ENCODE results near the gene METTL22. TPM values are rescaled to one million over a fixed set of nuclear protein-coding genes. Genes with fewer than 3 reads are reported as not detected.

The METTL22 gene
- total and polyA plus RNA-seq, 4 donors = 17.9 to 39.4 (median 32.4) TPM

- no peak overlapping the region for H3K4me3 ChIP-seq
- ATAC-seq (ENCODE audit: insufficient read depth, low FRiP score) (no peak), DNase-seq (no peak)
- no peak overlapping the region for H3K9ac ChIP-seq (ENCODE audit: insufficient read depth in 1 of 2, low read length in 2 of 2)
- no peaks in the 10 kb centered on the region for H3K36me3 ChIP-seq (ENCODE audit: control insufficient read depth in 4 of 4, insufficient read depth in 4 of 4, low read length in 4 of 4)
- H3K4me1 ChIP-seq (ENCODE audit: control insufficient read depth in 5 of 5, insufficient read depth in 5 of 5, low read length in 5 of 5) = peaks cover 0 to 3% (median 0%) of the 10 kb centered on the region in 5 donors
- whole genome bisulfite sequencing, 2 donors = 70 to 71% methylated on average over 9 of the region's 9 CpGs
- H3K27ac ChIP-seq (ENCODE audit: low read depth in 1 of 2, low read length in 1 of 2) = no peak overlapping the region
- H3K9me3 ChIP-seq (ENCODE audit: control insufficient read depth in 4 of 4, insufficient read depth in 3 of 4, low read length in 3 of 4) = peaks cover 0 to 24% (median 8%) of the 10 kb centered on the region in 4 donors
- no peak for TF ChIP-seq CTCF (IDR thresholded peaks at IDR 0.05; ENCODE audit: control extremely low read depth, extremely low read depth)
- peaks cover 0 to 30% (median 20%) of the 10 kb centered on the region in 3 donors for H3K27me3 ChIP-seq (ENCODE audit: control insufficient read depth in 3 of 3, insufficient read depth in 3 of 3, low read length in 2 of 3)
These were observed 27.3 kb upstream of the METTL22 start for GRCh38 chr16:8594149-8594666.

- no peak for ATAC-seq (ENCODE audit: insufficient read depth, low FRiP score)
- 83 to 96% methylated on average over 5 of the region's 5 CpGs for WGBS, 2 donors
- Histone ChIP-seq H3K27ac (ENCODE audit: low read depth in 1 of 2, low read length in 1 of 2) (no peak overlapping the region), H3K27me3 (ENCODE audit: control insufficient read depth in 3 of 3, insufficient read depth in 3 of 3, low read length in 2 of 3) (peaks cover 0 to 17% (median 8%) of the 10 kb centered on the region in 3 donors), H3K4me3 (no peak overlapping the region), H3K9ac (ENCODE audit: insufficient read depth in 1 of 2, low read length in 2 of 2) (no peak overlapping the region), H3K36me3 (ENCODE audit: control insufficient read depth in 4 of 4, insufficient read depth in 4 of 4, low read length in 4 of 4) (no peaks in the 10 kb centered on the region), H3K4me1 (ENCODE audit: control insufficient read depth in 5 of 5, insufficient read depth in 5 of 5, low read length in 5 of 5) (peaks cover 0 to 11% (median 0%) of the 10 kb centered on the region in 5 donors), H3K9me3 (ENCODE audit: control insufficient read depth in 4 of 4, insufficient read depth in 3 of 4, low read length in 3 of 4) (peaks cover 0 to 18% (median 8%) of the 10 kb centered on the region in 4 donors)
- no peak for DNase-seq
- no peak for TF ChIP-seq CTCF (IDR thresholded peaks at IDR 0.05; ENCODE audit: control extremely low read depth, extremely low read depth)
These were observed 25.7 kb upstream of the METTL22 start for GRCh38 chr16:8595783-8596182.

GRCh38 chr16:8596581-8596980 is 24.9 kb upstream of the METTL22 start:
- peaks cover 0 to 15% (median 8%) of the 10 kb centered on the region in 4 donors for H3K9me3 ChIP-seq (ENCODE audit: control insufficient read depth in 4 of 4, insufficient read depth in 3 of 4, low read length in 3 of 4)
- H3K27me3 ChIP-seq (ENCODE audit: control insufficient read depth in 3 of 3, insufficient read depth in 3 of 3, low read length in 2 of 3) = peaks cover 0 to 9% (median 2%) of the 10 kb centered on the region in 3 donors
- H3K36me3 ChIP-seq (ENCODE audit: control insufficient read depth in 4 of 4, insufficient read depth in 4 of 4, low read length in 4 of 4) = no peaks in the 10 kb centered on the region
- DNase-seq = no peak
- ATAC-seq (ENCODE audit: insufficient read depth, low FRiP score) = no peak
- WGBS, 2 donors = 89 to 90% methylated on average over 1 of the region's 1 CpG
- H3K27ac ChIP-seq (ENCODE audit: low read depth in 1 of 2, low read length in 1 of 2) = no peak overlapping the region
- no peak overlapping the region for H3K4me3 ChIP-seq
- peaks cover 0 to 11% (median 0%) of the 10 kb centered on the region in 5 donors for H3K4me1 ChIP-seq (ENCODE audit: control insufficient read depth in 5 of 5, insufficient read depth in 5 of 5, low read length in 5 of 5)
- TF ChIP-seq CTCF (IDR thresholded peaks at IDR 0.05; ENCODE audit: control extremely low read depth, extremely low read depth) = no peak
- H3K9ac ChIP-seq (ENCODE audit: insufficient read depth in 1 of 2, low read length in 2 of 2) = no peak overlapping the region
